ENCODE results near the gene CYFIP2.
"Not testable (repeated sequence)": the region's sequence is repeated elsewhere in the genome, so short reads cannot be mapped to it uniquely, and the experiment has no call there.

CYFIP2 gene

DNA sequence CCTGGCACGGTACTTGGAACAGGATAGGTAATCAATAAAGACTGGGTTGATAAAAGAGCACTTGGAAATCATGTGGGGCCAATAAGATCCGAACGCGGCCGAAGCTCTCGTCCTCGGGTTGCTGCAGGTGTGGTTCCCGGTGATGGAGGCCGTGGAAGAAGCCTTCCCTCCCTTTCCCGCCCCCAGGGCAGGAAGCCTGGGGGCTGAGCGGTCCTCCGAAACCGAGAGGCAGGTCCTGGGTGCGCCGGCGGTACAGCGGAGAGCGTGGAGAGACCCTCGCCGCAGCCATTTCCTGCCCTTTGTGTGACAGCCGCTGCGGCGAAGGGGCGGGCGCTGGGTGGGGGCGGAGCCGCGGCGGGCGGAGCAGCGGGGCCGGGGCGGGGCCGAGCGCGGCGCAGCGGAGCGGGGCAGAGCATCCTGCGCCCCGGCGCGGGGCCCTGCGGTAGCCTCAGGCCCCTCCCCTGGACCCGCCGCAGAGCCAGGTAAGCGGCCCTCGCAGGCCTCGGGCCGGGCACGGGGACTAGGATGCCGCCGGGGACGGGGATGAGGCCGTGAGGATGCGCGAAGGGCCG, at the start of gene CYFIP2:
Gene CYFIP2, plus strand, starts transcription at position 410 of the 572 bp plus-strand sequence. CDS start 19,239 bp downstream, outside the sequence.
- DNase-seq, result peak; percentile 85

DNA sequence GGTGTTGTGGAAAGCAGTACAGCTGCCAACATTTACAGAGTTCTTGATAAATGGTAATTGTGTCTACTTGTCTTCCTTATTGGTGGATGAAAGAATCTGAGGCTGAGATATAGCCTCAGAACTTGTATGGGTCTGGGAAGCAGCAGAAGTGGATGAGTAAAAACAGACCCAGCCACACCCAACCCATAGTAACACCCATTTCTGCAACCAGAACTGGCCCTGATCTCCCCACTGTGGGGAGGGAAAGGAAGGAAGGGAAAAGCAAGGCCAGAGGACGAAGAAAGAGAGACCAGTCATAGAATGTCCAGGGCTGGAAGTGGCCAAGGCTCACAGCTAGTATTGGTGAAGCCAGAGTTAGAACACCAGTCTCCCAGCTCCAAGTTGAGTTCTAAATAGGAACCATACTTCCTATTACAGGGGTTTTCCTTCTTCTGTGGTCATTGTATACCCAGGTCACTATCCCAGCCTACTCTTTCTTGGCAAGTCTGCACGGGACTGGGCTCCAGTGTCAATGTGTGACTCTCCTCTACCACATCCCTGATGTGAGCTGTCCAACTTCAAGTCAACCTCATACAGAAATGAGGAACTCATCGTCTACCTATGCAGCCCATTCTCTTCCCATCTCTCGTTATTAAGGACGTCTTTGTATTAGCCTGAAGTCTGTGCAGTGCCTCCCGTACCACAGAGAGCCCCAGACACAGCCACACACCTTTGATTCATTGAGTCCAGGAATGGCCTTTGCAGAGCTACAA, 49.4 kb upstream of the CYFIP2 start:
- DNase-seq, result peak; percentile 69

DNA sequence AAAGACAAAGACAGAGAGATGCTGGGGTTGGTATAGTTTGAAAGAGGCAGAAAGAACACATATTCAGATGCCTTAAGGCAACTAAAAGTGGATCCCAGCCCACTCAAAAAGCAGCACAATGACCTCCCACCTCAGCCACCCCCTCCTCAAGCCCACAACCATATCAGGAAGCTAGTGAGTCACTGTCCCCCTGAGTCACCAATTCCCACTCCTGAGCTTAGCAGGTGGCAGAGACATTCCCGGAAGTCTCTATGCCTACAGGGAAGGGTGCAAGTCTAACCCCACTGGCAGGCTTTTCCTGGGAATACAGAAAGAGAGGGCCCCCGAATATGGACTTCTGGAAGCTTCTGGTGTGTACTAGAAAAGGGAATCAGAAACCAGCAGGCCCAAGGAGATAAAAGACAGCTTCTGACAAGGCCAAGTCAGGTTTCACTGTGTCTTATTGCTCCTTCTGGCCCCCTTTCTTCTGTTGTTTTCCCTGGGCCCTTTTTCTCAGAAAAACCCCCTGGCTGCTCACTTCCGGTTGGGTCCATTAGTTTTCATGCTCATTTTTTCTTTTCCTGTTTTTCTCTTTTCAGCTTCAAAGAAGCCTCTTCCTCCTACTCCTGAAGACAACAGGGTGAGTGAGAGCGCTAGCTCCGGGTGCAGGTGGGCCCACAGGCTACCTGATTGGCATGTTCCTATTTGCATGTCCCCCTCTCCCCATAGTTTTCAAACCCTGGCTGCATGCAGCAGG, 48.5 kb upstream of the CYFIP2 start:
- peak; percentile 63 for DNase-seq

DNA sequence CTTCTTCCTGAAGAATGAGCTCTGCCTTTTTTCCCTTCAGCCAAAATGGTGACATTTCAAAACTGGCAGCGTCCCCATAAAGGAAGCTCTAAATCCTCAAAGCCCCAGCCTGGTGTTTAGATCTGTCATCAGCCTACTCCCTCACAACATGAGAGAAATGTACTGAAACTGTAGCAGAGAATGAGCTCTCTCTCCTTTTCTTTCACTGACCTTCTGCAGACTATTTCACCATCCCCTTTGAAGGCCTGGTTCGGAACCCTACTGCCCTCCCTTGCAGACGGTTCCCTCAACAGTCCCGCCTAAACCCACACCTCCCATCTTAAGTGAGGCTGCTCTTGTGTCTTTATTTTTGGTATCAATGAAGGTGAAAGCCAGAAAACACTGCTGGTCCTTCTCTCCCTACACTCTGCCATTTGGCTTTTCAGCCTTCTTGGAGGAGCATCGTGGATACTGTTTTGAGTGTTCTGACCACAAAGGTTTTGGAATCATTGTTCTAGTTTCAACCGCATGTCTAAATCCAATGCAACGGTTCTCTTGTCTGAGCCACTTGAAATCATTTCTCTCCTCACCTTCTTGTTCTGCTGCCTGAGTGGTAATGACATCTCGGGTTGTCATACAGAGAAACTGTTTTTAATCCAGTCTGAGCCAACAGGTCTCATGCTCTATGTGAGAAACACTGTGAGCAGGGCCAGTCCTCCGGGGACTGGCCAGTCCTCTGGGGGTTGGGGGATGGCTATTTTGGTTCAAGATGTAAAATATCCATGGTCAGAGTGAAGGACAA, 46.2 kb upstream of the CYFIP2 start:
- DNase-seq, result peak; percentile 95

DNA sequence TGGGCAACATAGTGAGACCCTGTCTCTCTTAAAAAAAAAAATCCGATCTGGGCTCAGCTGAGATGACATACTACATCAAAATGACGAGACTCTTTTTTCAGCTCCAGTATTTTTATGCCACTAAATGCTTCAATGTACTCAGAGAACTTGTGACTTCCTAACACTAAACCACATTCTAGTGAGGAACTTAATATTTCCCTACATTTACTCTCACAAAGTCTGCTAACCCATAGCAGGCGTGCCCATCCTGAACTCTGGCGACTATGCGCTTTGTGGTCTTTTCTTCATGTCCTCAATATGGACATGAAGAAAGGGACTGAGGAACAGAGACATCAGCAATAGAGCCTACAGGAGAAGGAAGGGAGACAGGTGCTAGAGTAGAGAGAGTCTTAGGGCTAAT, 44.0 kb upstream of the CYFIP2 start:
- no peak for DNase-seq

DNA sequence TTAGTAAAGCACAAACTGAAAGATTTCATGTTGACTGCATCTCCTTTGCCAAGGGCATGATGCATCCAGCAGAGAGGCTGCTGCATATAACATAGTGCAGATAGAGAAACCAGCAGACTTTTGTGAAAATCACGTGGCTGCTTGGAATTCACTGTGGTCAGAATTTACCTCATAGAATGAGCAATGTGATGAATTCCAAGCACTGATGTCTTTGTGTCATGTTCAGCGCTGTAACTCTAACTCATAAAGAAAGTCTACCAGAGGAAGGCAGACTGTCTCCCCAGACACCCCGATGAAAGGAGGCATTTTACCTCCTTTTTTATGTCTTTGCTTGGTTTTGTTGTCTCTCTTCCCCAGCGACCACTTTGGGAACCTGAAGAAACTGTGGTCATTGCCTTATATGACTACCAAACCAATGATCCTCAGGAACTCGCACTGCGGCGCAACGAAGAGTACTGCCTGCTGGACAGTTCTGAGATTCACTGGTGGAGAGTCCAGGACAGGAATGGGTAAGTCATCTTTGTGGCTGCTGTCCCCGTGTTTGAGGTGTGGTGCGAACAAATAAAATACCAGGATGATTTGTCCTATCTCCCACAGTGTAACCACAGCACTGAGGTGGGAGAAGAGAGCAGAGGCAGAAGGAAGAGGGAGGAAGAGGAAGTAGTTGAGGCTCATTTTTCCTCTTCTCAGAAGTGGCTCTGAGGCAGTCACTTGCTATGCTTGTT, 43.3 kb upstream of the CYFIP2 start:
- DNase-seq, result peak; percentile 96

DNA sequence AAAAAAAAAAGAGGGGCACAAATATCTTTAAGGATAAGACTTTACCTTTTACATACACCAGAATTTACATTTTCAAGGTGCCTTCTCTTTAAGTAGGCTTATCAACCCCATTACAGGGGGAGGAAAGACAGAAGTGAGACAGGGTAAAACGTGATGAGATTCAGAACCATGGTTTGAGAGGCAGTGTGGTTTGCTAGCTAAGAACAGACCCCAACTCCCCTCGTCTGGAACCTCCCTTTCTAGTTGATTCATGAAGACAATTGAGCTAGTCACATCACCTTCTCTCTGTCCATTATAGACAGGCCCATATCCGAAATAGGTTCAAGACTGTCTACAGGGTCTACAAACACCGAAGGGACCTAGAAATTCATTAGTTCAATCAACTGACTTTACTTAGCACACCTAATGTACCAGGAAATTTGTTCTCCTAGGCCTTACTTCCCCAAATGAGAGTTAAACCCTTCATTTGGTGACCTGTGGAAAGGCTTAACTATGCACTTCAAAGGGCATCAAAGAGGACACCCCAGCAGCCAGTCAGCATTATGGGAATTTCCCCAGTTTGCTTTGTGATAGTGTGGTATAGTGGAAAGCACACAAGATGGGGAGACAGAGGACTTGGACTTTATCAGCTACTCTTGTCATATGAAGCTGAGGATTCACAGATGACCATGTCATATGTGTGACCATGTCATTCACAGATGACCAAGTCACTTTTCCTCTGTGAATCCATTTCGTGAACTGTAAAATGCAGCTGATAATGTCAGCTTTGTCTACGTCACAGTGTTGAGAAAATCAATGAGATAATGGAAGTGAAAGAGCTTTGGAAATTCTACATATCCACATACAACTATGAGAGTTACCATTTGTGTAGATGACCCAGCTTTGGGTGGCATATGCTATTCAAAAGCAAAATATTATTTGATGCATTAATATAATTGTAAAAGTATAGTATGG, 40.2 kb upstream of the CYFIP2 start:
- peak; percentile 65 for DNase-seq

DNA sequence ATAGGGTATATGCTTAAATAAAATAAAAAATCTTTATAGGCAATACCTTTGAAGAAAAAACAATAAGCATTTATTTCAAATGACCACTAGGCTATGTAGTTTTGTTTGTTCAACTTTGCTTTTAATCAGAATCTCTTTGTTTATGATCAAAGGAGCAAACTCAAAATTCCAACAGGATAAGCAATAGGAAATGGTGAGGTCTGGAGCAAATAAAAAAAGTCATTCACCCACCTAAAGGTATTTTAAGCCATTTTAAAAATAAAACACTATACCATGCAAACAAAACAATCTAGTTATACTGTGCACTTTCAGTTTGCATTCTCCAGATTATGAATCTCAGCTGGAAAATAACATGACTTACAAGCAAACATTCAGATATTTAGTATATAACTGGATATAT, 35.3 kb upstream of the CYFIP2 start:
- DNase-seq, result no peak

DNA sequence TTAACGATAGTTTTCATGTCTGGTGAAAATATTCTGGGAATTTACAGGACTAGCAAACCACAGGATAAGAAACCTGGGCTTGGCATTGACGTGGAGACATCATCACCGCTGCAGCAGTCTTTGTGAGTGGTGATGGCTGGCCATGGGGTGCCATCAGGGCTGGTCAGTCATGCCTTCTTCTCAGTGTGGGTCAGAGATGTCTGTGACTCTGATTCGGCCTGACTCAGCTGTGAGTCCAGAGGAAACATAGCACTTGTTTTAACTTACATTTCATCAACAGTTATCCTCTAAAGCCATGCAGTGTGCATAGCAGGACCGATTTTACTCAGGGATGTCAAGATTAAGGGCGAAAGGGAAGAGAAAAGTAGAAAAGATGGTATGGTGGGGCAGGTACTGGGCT, 33.2 kb upstream of the CYFIP2 start:
- no peak for DNase-seq

DNA sequence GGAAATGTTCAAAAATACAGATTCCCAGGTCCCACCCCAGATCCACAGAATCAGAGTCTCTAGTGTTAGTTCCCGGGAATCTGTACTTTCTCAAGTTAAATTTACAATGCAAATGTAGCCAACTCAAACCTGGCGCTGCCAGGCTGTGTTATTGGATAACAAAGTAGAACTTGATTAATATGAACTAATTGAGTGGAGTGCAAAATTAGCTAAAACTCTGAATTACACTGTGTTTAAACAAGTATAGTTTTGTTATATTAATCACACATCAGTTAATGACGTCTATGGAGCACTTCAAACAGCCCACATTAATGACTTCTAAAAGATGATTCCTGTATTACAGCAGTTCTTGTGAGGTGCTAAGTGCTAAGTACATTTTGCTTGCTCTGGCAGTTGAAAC, 32.4 kb upstream of the CYFIP2 start:
- no peak for DNase-seq

DNA sequence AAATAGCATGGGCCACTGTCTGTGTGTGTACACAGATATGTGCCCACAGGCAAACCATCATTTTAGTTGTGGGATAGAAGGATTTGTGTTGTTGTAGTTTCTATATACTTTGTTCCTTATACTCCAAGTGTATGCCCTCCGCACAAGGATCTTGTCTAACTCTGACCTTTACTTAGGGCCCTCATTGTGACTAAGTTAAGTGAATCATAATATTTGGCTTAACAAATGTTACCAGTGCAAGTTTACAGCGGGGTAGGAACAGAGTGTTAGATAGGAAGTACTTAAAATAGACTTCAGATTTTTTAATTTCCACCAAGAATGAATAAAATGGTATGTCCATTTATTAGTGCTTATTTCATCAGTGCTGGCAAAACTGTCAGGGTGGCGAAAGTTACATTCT, 29.5 kb upstream of the CYFIP2 start:
- DNase-seq, result no peak

DNA sequence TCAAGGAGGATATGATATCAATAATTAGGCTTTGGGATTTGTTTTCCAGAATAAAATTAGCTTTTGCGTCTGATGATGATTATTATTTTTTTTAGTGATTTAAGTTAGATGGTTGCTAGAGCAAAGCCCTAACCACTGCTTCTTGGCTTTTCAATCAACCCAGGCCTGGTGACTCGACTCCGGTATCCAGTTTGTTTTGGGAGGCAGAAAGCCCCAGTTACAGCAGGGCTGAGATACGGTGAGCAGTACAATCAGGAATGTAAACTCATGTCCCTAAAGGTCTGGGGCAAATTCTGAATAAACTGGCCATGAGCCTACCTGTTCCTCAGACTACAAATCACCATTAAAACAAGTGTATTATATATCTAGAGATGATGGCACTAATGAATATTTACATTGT, 24.4 kb upstream of the CYFIP2 start:
- DNase-seq, result no peak

DNA sequence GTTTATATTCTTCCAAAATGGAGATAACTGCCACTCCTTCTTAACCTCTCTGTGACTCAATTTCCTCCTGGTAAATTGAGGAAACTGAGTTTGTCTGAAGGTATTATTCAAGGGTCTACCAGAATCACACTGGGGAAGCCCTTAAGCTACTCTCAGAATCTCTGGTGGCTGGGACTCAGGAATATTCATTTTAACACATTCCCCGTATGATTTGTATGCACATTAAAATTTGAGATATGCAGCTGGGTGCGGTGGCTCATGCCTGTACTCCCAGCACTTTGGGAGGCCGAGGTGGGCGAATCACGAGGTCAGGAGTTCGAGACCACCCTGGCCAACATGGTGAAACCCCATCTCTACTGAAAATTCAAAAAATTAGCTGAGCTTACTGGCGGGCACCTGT, 21.2 kb upstream of the CYFIP2 start:
- DNase-seq, result not testable (repeated sequence)

DNA sequence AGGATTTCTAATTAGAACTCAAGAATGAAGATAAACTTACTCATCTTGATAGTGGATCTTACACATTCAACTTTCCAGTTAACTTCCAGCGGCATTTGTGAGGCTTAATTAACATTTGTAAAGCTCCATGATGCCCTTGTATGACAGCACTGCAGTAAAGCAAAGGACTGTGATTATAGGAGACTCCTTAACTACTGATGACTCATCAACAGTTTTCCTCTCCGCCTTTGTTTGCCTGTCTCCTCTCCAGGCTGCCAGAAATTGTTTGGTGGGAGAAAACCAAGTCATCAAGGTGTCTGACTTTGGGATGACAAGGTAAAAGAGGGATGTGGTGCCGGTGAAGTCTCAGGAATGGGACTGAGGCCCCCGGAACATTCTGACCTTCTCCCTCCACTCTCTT, 20.4 kb upstream of the CYFIP2 start:
- DNase-seq, result no peak

DNA sequence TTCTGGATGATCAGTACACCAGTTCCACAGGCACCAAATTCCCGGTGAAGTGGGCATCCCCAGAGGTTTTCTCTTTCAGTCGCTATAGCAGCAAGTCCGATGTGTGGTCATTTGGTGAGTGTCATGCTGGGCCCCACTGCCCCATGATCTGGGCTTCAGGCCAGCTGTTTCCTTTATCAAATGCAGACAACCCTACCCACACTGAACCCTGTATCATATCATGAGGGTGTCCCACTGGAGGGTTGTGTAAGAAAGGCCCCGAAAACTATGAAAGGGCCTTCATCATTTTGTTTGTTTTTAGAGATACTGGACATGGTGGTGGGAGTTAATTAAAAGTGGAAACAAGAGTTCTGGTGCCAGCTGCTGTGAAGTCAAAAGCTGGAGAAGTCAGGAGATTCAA, 20.0 kb upstream of the CYFIP2 start:
- no peak for DNase-seq

DNA sequence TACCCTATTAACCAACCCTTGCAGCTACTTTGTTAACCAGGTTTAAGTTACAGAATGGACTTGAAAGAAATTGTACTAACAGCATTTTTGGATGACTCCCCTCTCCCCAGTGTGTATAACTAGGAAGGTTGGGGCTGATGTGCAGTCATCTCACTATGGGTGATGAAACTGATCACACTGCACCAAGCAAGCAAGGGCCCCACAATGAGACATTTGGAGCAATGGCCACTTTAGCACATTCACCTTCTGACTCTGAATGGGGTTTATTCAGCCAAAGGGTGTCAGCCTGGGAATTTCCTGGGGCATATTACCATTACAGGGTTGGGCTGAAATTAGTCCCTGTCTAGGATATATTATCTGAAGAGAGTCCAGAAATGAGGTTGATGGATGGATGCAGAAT, 18.7 kb upstream of the CYFIP2 start:
- peak; percentile 78 for DNase-seq

DNA sequence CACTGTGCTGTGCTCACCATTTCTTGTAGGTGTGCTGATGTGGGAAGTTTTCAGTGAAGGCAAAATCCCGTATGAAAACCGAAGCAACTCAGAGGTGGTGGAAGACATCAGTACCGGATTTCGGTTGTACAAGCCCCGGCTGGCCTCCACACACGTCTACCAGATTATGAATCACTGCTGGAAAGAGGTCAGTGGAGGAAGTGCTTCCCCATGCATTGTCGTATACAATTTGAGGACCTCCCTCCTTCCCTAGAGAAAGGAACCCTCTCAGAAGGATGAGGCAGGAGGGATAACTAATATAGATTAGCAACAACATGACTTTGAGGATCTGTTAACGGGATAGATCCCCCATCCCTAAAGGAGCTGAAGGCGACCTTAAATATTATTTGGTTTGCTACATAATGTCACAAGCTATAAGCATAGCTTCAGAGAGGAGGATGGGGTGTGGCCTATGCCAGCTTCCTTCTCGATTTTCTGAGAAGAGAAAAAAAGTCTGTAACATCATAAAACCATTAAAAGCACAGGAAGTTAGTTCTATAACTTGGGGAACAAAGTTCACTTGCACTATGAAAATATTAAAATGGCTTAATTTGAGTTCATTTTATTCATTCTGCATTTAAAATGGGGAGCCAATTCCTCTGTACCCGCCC, 17.0 kb upstream of the CYFIP2 start:
- DNase-seq, result peak; percentile 55

DNA sequence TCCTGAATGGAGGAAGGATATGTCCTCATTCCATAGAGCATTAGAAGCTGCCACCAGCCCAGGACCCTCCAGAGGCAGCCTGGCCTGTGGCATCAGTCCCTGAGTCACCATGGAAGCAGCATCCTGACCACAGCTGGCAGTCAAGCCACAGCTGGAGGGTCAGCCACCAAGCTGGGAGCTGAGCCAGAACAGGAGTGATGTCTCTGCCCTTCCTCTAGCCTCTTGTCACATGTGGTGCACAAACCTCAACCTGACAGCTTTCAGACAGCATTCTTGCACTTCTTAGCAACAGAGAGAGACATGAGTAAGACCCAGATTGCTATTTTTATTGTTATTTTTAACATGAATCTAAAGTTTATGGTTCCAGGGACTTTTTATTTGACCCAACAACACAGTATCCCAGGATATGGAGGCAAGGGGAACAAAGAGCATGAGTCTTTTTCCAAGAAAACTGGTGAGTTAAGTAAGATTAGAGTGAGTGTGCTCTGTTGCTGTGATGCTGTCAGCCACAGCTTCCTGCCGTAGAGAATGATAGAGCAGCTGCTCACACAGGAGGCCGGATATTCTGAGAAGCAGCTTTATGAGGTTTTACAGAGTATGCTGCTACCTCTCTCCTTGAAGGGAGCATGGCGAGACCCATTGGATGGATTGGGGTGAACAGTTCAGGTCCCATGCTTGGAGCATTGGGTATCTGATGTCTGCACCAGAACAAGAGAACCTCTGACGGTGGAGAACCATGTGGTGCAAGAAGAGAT, 13.0 kb upstream of the CYFIP2 start:
- peak; percentile 91 for DNase-seq

DNA sequence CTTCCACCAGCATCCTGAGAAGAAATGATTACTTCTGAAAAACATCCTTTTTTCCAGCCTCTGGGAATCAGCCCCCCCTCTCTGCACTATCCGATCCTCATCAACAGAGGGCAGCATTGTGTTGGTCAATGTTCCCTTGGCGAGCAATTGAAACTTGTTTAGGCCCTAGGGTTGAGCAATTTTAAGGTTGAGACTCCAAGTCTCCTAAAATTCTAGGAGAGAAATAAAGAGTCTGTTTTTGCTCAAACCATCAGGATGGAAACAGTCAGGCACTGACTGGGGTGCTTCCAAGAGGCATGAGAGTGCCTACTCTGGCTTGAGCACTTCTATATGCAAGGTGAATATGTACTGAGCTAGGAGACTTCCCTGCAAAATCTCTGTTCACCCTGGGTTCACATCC, 12.4 kb upstream of the CYFIP2 start:
- no peak for DNase-seq

DNA sequence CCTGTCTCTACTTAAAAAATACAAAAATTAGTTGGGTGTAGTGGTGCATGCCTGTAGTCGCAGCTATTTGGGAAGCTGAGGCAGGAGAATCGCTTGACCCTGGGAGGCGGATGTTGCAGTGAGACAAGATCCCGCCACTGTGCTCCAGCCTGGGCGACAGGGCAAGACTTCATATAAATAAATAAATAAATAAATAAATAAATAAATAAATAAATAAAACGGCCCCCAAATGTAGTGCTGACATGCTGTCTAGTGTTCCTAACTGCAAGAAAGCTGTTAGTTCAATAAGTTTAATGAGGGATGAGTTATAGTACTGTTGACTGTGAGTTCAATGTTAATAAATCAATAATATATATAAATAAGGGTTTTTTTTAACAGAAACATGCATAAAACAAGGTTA, 7.5 kb upstream of the CYFIP2 start:
- no peak for DNase-seq
